NOMO-1 (cell line): Measurements from ENCODE around the gene ADAP2.
"Not testable (repeated sequence)": the region's sequence is repeated elsewhere in the genome, so short reads cannot be mapped to it uniquely, and the experiment has no call there.

Experiments
- DNase-seq, 2 experiments: peaks; one replicate each; lab custom pipeline; 2025; ENCODE audit not compliant: unreplicated experiment in 2 of 2; lab: John Stamatoyannopoulos, UW

Gene ADAP2

GRCh38 chr17:30921544-30922196, at the start of gene ADAP2:
TSS of gene ADAP2 (plus strand) at chr17:30921945. CDS start at chr17:30922015, 70 bp downstream.
- peak; percentile 47 to 73 for DNase-seq

GRCh38 chr17:30886187-30886586, 35.6 kb upstream of the ADAP2 start:
- no peak for DNase-seq

GRCh38 chr17:30894236-30894635, 27.5 kb upstream of the ADAP2 start:
- DNase-seq, result no peak

GRCh38 chr17:30897311-30897710, 24.4 kb upstream of the ADAP2 start:
- no peak for DNase-seq

- peak in 1 of 2 experiments; percentile 43 for DNase-seq
These were observed 16.0 kb upstream of the ADAP2 start for GRCh38 chr17:30905742-30906100.

- DNase-seq, result peak; percentile 81 to 89
These were observed 15.4 kb upstream of the ADAP2 start, which contains the start of gene TEFM for GRCh38 chr17:30906101-30906911. TSS of gene TEFM (minus strand) at chr17:30906238. CDS start at chr17:30906198, 40 bp downstream.

- DNase-seq, result no peak
These were observed 12.9 kb upstream of the ADAP2 start for GRCh38 chr17:30908717-30909420.

GRCh38 chr17:30910151-30910550, 11.6 kb upstream of the ADAP2 start:
- DNase-seq, result not testable (repeated sequence)

- DNase-seq, result no peak
These were observed 7.8 kb upstream of the ADAP2 start for GRCh38 chr17:30913955-30914354.

- DNase-seq, result no peak
These were observed 5.7 kb upstream of the ADAP2 start for GRCh38 chr17:30915833-30916611.

GRCh38 chr17:30917050-30917449, 4.7 kb upstream of the ADAP2 start:
- no peak for DNase-seq

GRCh38 chr17:30920282-30920681, 1.5 kb upstream of the ADAP2 start:
- no peak for DNase-seq

- DNase-seq, result peak in 1 of 2 experiments; percentile 40
These were observed 832 bp upstream of the ADAP2 start for GRCh38 chr17:30920683-30921543.

GRCh38 chr17:30922235-30923030, 688 bp downstream of the ADAP2 start:
- DNase-seq, result peak in 1 of 2 experiments; percentile 30

- DNase-seq, result no peak
These were observed 2.6 kb downstream of the ADAP2 start for GRCh38 chr17:30924341-30924740.

GRCh38 chr17:30926516-30926915, 4.8 kb downstream of the ADAP2 start:
- DNase-seq, result peak; percentile 34 to 47

GRCh38 chr17:30927756-30928155, 6.0 kb downstream of the ADAP2 start:
- DNase-seq, result no peak

GRCh38 chr17:30928584-30928983, 6.8 kb downstream of the ADAP2 start:
- DNase-seq, result no peak

GRCh38 chr17:30929081-30929633, 7.4 kb downstream of the ADAP2 start:
- no peak for DNase-seq
